NOMO-1 treated with DMSO at 0.1 percent for 48 hours (cell line): Measurements from ENCODE around the gene USP24.
"Not testable (repeated sequence)": the region's sequence is repeated elsewhere in the genome, so short reads cannot be mapped to it uniquely, and the experiment has no call there.

ENCODE experiments used
- DNase-seq: peaks from one replicate; lab custom pipeline; 2025; ENCODE audit not compliant: unreplicated experiment; lab: John Stamatoyannopoulos, UW

Gene USP24

GRCh38 chr1:55127827-55128343, 87.3 kb downstream of the USP24 start:
- peak; percentile 23 for DNase-seq

- no peak for DNase-seq
Measured at GRCh38 chr1:55124470-55124869, 90.7 kb downstream of the USP24 start.

GRCh38 chr1:55120538-55120937, 94.6 kb downstream of the USP24 start:
- DNase-seq = no peak

GRCh38 chr1:55118651-55119329, 96.4 kb downstream of the USP24 start:
- DNase-seq = no peak

GRCh38 chr1:55117941-55118340, 97.2 kb downstream of the USP24 start:
- peak; percentile 2 for DNase-seq

- not testable (repeated sequence) for DNase-seq
Measured at GRCh38 chr1:55109005-55109404, 106.2 kb downstream of the USP24 start.

GRCh38 chr1:55107101-55107500, 108.1 kb downstream of the USP24 start:
- DNase-seq = no peak

GRCh38 chr1:55103891-55104290, 111.3 kb downstream of the USP24 start:
- DNase-seq = no peak

- DNase-seq = no peak
Measured at GRCh38 chr1:55095095-55095494, 120.1 kb downstream of the USP24 start.

GRCh38 chr1:55092475-55092874, 122.7 kb downstream of the USP24 start:
- no peak for DNase-seq

- DNase-seq = no peak
Measured at GRCh38 chr1:55089683-55090082, 125.5 kb downstream of the USP24 start.

- no peak for DNase-seq
Measured at GRCh38 chr1:55088413-55088812, 126.8 kb downstream of the USP24 start.

- DNase-seq = no peak
Measured at GRCh38 chr1:55087439-55087838, 127.7 kb downstream of the USP24 start.

GRCh38 chr1:55084257-55084656, 130.9 kb downstream of the USP24 start:
- DNase-seq = no peak

- no peak for DNase-seq
Measured at GRCh38 chr1:55081905-55082296, 133.3 kb downstream of the USP24 start.

GRCh38 chr1:55081188-55081904, 133.8 kb downstream of the USP24 start:
- DNase-seq = no peak

GRCh38 chr1:55079651-55080050, 135.5 kb downstream of the USP24 start:
- no peak for DNase-seq

GRCh38 chr1:55078470-55078869, 136.7 kb downstream of the USP24 start:
- no peak for DNase-seq

- DNase-seq = no peak
Measured at GRCh38 chr1:55076356-55076755, 138.8 kb downstream of the USP24 start.

GRCh38 chr1:55074455-55074854, 140.7 kb downstream of the USP24 start:
- no peak for DNase-seq

- no peak for DNase-seq
Measured at GRCh38 chr1:55073187-55073916, 141.8 kb downstream of the USP24 start.

GRCh38 chr1:55071477-55071876, 143.7 kb downstream of the USP24 start:
- DNase-seq = no peak
